ENCODE measurements around the gene MSI2. TPM values are rescaled to one million over a fixed set of nuclear protein-coding genes. Genes with fewer than 3 reads are reported as not detected.

Gene MSI2
- total RNA-seq, 2 donors from 2014 or later, result 30.1 to 41.1 TPM

- Histone ChIP-seq H3K9me3 (no peaks in the 10 kb centered on the region), H3K4me3 (no peak overlapping the region), H3K27me3 (no peaks in the 10 kb centered on the region), H3K36me3 (no peaks in the 10 kb centered on the region), H3K4me1 (peaks cover 0 to 14% of the 10 kb centered on the region in 2 donors), H3K27ac (no peak overlapping the region)
- DNase-seq (ENCODE audit: low spot score), result no peak
- TF ChIP-seq CTCF (IDR thresholded peaks at IDR 0.05), result no peak
Observed at GRCh38 chr17:57311281-57312216, 55.2 kb downstream of the MSI2 start.

GRCh38 chr17:57312242-57312641 lies 55.9 kb downstream of the MSI2 start:
- H3K4me1 ChIP-seq, result peaks cover 0 to 14% of the 10 kb centered on the region in 2 donors

GRCh38 chr17:57313097-57313835 lies 56.9 kb downstream of the MSI2 start:
- no peak for TF ChIP-seq CTCF (IDR thresholded peaks at IDR 0.05)

More at GRCh38 chr17:57312242-57312641, 55.9 kb downstream of the MSI2 start:
- Histone ChIP-seq H3K36me3 (no peaks in the 10 kb centered on the region), H3K27me3 (no peaks in the 10 kb centered on the region), H3K9me3 (no peaks in the 10 kb centered on the region), H3K4me3 (no peak overlapping the region), H3K27ac (no peak overlapping the region)
- no peak for DNase-seq (ENCODE audit: low spot score)
- TF ChIP-seq CTCF (IDR thresholded peaks at IDR 0.05), result no peak

GRCh38 chr17:57315061-57316015 lies 59.0 kb downstream of the MSI2 start:
- TF ChIP-seq CTCF (IDR thresholded peaks at IDR 0.05), result no peak
- no peak for DNase-seq (ENCODE audit: low spot score)
- Histone ChIP-seq H3K4me1 (peaks cover 0 to 11% of the 10 kb centered on the region in 2 donors), H3K4me3 (no peak overlapping the region), H3K27me3 (no peaks in the 10 kb centered on the region), H3K27ac (no peak overlapping the region), H3K9me3 (no peaks in the 10 kb centered on the region), H3K36me3 (no peaks in the 10 kb centered on the region)

More at GRCh38 chr17:57313097-57313835, 56.9 kb downstream of the MSI2 start:
- H3K27ac ChIP-seq, result no peak overlapping the region
- H3K36me3 ChIP-seq, result no peaks in the 10 kb centered on the region
- no peak overlapping the region for H3K4me3 ChIP-seq
- DNase-seq (ENCODE audit: low spot score), result no peak
- peaks cover 0 to 14% of the 10 kb centered on the region in 2 donors for H3K4me1 ChIP-seq
- H3K27me3 ChIP-seq, result no peaks in the 10 kb centered on the region
- H3K9me3 ChIP-seq, result no peaks in the 10 kb centered on the region

GRCh38 chr17:57316361-57316760 lies 60.0 kb downstream of the MSI2 start:
- H3K27me3 ChIP-seq, result no peaks in the 10 kb centered on the region
- H3K4me3 ChIP-seq, result no peak overlapping the region
- H3K9me3 ChIP-seq, result no peaks in the 10 kb centered on the region
- no peak for DNase-seq (ENCODE audit: low spot score)
- peaks cover 0 to 15% of the 10 kb centered on the region in 2 donors for H3K4me1 ChIP-seq
- H3K36me3 ChIP-seq, result no peaks in the 10 kb centered on the region
- no peak for TF ChIP-seq CTCF (IDR thresholded peaks at IDR 0.05)
- no peak overlapping the region for H3K27ac ChIP-seq

All from right atrium auricular region (tissue), 2 donors.